Renal pelvis (tissue), 12 donors: ENCODE results near the gene MROH8. TPM values are rescaled to one million over a fixed set of nuclear protein-coding genes. Genes with fewer than 3 reads are reported as not detected.
A peak's percentile ranks its signal among the peaks of the same experiment; 100 is the strongest.

Experiments
- DNase-seq: peaks from one replicate; pipeline ENCODE4 v3.0.0-alpha.2; 2013
- long read RNA-seq, 16 experiments: transcript quantifications; one replicate each; lab custom pipeline, GENCODE V29; 2026
- polyA plus RNA-seq, 3 donors: library from polyadenylated mRNA; unstranded; fragments of 120-200 nt; gene quantifications; one replicate each; pipeline ENCODE4 v1.2.1, GENCODE V29; 2013; ENCODE audit not compliant: insufficient read length in 3 of 3

Gene MROH8
- 1 to 10 TPM; 7.2 to 9.0 (median 8.0) TPM for polyA plus RNA-seq
- long read RNA-seq, donor 1, partial matches to known transcripts, result 707 of 833 reads
- long read RNA-seq, donor 1, other reads (novel, unspliced or antisense), result 125 of 833 reads
- long read RNA-seq, donor 2, result 0 reads
- long read RNA-seq, donor 3, result 0 reads
- long read RNA-seq, donor 4, result 0 reads
- long read RNA-seq, donor 5, result 0 reads
- long read RNA-seq, donor 6, result 0 reads
- long read RNA-seq, donor 7, result 0 reads
- long read RNA-seq, donor 8, partial matches to known transcripts, result 126 of 154 reads
- long read RNA-seq, donor 8, other reads (novel, unspliced or antisense), result 28 of 154 reads
- long read RNA-seq, donor 9, result 0 reads
- long read RNA-seq, donor 10, result 0 reads
- long read RNA-seq, donor 11, result 0 reads
- long read RNA-seq, donor 12, result 0 reads
- long read RNA-seq, donor 13, result 0 reads
- long read RNA-seq, donor 14, partial matches to known transcripts, result 793 of 870 reads
- long read RNA-seq, donor 14, other reads (novel, unspliced or antisense), result 77 of 870 reads
- long read RNA-seq, donor 15, partial matches to known transcripts, result 1,123 of 1,275 reads
- long read RNA-seq, donor 15, other reads (novel, unspliced or antisense), result 152 of 1,275 reads
- long read RNA-seq, donor 16, partial matches to known transcripts, result 618 of 690 reads
- long read RNA-seq, donor 16, other reads (novel, unspliced or antisense), result 72 of 690 reads

GRCh38 chr20:37178839-37179682 lies at the start of gene MROH8, which contains the start of gene RPN2:
TSS of gene MROH8 (minus strand) at chr20:37179548.
TSS of gene RPN2 (plus strand) at chr20:37179330. CDS start at chr20:37179357, 27 bp downstream.
- DNase-seq, result peak; percentile 98

DNA sequence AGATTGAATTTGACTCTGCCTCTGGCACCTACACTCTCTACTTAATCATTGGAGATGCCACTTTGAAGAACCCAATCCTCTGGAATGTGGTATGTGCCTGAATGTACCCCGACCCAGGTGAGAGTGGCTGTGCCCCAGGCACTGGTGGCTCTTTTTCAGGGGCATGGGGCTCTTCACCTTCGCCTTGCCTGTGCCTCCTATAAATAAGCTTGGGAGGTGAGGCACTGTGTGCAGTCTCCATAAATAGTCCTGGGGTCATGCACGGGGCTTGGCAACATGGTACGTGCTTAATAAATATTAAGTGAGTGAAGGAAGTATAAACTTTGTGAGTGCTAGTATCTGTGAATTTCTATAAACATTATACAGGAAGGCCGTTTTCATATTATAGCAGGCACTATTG lies 49.3 kb upstream of the MROH8 start:
- no peak for DNase-seq

DNA sequence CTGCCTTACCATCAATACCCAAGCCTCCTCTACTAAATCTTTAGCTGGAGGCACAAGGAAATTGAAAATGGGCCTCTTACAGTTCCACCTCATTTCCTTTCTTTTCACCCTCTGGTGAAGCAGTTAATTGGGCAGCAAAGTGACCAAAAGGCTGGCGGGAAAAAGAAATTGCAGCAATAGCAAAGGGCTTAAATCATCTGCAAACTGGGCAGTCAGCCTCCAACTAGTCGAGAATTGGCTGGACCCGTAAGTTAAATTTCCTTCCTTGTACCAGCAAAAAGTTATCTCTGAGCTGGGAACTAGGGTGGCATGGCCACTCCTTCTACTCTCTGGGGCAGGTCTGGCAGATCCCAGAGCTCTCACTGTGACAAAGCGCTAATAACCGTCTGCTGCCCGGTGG lies 48.7 kb upstream of the MROH8 start:
- DNase-seq, result peak; percentile 54

DNA sequence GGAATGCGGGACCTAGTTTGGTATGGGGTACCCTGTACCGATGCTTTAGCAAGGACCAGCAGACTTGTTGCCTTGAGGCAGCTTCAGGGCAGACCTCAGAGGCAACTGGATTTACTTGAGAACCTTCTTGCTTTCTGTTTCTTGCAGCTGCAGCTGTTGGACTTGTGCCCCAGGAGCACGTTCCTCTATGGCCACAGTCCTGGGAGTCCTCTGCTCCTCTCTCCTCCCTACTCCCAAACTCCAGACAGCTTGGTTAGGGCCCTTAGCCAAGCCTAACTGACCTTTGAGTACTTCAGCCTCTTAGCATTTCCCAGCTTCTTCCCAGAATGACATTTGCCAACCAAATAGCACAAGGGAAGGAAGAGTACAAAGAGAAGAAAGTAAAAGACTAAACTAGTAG lies 47.5 kb upstream of the MROH8 start:
- no peak for DNase-seq

DNA sequence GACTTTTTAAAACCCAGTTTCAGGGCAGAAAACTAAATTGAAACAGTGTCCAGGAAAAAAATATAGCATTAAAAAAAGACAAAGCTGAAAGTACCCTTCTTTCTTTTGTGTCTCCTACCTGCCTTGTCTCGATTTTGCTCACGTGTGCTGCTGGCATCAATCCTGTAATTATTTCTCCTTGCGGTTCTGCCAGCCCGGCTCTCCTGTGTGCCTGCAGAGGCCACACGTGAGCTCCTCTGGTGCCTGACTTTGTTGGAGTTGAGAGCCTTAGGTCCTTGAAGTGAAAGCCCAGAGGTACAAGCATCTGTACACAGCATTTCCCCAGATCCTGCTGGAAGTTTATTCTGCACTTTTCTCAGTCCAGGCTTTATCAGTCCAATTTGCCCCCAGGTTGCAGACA lies 45.8 kb upstream of the MROH8 start:
- DNase-seq, result no peak

GRCh38 chr20:37223053-37223452 lies 43.7 kb upstream of the MROH8 start:
- DNase-seq, result no peak

GRCh38 chr20:37222086-37222485 lies 42.7 kb upstream of the MROH8 start:
- no peak for DNase-seq

DNA sequence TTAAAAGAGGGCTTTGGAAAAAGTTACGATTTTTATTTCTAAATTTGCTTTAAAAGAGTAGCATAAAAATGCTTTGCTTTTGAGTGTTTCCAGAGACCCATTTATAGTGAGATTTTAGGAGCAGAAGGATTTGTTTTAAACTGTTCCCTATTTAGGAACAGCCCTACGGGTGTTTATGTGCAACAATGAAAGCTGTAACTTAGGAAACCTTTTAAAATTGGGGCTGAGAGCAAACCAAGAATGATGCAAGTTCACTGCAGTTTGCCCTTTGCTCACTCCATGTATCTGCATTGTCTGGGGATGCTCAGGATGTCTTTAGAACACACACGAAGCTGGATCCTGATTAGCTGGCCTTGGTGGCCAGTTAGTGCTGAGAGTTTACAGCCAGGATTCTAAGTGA lies 41.4 kb upstream of the MROH8 start:
- DNase-seq, result no peak

DNA sequence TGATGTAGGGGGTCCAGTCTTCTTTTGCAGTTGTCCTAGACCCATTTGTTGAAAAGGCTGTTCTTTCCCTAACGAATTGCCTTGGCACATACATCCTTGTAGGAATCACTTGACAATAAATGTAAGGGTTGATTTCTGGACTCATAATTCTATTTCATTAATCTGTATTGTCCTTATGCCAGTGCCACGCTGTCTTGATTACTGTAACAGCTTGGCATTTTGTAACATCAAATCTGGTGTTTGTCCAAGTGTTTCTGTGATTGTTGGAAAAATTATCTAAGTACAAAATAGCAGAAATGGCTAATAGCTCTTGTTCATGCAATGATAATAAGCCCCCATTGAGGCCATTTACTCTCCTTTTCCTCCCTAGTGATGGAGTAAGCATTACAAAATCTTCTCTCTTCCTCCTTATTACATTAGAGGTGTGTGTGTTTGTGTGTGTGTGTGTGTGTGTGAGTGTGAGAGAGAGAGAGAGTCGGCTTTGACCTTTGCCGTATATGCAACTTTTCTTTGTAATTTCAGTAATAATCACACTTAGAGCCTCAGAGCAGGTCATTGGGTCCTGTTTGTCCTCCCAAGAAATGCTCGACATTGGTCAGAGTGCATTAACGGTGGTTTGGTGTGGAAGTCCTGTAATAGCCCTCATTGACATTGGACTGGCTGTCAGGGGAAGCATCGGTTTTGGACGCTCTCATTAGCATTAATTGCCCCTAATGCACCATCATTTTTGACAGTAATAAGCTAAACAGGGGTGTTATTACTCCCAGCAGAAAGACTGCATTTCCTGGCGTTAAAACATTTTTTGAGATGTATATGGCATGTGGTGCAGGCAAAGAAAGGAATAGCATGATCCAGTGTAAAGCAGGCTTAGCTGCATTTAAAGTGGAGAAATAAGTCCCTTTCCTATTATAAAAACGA lies 40.7 kb upstream of the MROH8 start:
- DNase-seq, result no peak

DNA sequence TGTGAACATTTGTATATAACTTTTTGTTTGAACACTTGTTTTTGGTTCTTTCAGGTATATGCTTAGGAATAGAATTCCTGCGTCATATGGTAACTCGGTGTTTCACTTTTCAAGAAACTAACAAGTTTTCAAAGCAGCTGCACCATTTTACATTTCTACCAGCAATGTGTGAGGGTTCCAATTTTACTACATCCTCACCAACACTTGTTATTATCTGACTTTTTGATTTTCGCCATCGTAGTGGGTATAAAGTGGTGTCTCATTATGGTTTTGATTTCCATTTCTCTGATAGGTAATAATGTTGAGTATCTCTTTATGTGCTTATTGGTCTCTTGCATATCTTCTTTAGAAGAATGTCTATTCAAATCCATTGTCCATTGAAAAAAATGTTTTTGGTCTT lies 39.6 kb upstream of the MROH8 start:
- no peak for DNase-seq

- DNase-seq, result no peak
Measured at GRCh38 chr20:37218441-37218840, 39.1 kb upstream of the MROH8 start.

GRCh38 chr20:37209661-37210314 lies 30.4 kb upstream of the MROH8 start:
- DNase-seq, result no peak

DNA sequence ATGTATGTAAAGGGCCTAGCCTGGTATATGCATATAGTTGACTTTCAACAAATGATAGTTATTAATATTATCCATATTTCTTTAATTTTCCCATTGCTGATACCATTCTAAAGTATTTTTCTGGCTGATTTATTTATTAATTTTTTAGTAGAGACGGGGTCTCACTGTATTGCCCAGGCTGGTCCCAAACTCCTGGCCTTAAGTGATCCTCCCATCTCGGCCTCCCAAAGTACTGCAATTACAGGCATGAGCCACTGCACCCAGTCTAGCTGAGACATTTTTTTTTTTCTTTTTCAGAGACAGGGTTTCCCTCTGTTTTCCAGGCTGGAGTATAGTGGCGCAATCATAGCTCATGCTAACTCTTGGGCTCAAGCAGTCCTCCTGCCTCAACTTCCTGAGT lies 29.8 kb upstream of the MROH8 start:
- no peak for DNase-seq

- no peak for DNase-seq
Measured at GRCh38 chr20:37207171-37207570, 27.8 kb upstream of the MROH8 start.

- DNase-seq, result no peak
Measured at GRCh38 chr20:37205794-37206193, 26.4 kb upstream of the MROH8 start.

DNA sequence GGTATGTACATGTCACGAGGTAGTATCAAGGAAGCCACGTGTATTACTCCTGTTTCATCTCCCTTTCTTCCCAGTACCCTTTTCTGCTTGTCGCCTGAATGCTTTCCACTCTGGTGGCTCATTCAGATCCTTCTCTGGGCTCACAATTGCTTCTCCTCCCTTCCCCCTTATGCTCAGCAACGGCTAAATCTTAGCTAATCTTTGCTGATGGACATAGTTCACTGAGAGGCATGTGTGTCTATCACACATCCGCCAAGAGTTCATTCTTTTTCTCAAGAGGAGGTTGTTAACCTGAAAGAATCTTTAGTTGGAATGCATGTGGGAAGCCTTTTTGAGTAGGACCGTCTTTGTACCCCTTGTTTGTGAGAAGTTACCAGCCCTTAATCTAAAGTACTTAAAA lies 25.8 kb upstream of the MROH8 start:
- no peak for DNase-seq

DNA sequence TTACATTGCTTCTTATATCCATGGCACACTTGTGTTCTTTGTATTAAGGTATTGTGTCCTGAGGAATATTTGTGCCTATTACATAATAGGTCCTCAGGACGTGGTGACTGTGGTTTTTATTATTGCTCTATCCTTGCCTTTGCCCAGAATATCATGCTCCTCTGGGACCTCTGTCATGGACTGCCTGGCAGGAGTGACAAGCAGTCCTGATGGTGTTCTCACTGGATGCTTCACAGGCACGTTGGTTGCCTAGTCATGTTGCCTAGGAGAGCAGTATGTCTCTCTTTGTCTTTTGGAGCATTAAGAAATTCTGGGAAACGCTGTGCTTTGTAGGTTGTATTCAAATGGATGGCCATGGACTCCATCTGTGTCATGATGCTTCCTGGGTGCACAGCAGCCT lies 24.7 kb upstream of the MROH8 start:
- no peak for DNase-seq

DNA sequence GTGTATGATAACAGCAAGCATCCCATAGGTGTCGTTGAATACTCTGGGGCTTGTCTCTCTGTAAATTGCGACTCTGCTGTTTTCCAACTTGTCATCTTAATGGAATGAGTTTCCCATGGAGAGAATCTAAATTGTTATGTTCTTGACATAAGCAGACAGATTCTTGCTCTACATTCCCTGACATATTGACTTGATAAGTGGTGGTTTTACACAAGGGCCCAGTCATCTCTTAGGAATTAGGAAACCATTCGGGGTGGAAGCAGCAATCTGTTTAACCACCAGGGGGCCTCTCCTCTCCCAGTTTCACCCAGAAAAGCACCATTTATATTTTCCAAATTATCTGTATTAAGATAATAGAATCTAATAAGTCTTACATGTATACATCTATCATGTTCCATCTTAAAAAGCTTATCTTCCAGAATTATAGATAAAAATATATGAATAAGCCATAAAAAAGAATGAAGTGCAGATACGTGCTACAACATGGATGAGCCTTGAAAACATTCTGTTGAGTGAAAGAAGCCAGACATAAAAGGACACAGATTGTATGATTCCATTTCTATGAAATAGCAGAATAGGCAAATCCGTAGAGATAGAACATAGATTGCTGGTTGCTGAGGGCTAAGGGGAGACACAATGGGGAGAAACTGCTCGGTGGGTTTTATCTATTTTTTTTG lies 23.1 kb upstream of the MROH8 start:
- DNase-seq, result peak; percentile 9

GRCh38 chr20:37201827-37202162 lies 22.4 kb upstream of the MROH8 start:
- no peak for DNase-seq
